Stimulated activated CD4-positive, alpha-beta T cell treated with anti-CD3 and anti-CD28 coated beads, Interleukin-4, amount 100 ng/mL, for 1 hour (primary cell): ENCODE data around the gene TAF1D.
"Not testable (repeated sequence)": the region's sequence is repeated elsewhere in the genome, so short reads cannot be mapped to it uniquely, and the experiment has no call there.

ENCODE experiments used
- DNase-seq: peaks from one replicate; pipeline ENCODE4 v3.0.0-alpha.2; 2020

Gene TAF1D

DNA sequence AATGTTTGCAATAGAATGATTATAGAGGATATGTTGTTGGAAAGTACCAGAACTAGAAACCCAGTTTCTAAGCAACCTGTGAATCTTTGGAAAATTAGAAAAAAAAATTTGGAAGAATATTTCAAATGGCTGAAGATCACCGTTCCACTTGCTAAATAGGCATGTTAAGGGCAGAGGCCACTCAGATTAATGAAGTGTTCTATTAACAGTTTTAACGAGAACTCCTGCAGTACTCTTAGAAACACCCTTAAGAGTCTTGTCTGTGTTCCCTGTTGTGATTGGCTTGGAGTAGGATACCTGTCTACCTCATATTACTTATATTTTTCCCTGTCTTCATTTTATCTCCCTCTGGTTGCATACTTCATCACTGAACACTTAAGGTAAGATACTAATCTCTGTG is 4.8 kb upstream of the TAF1D start:
- no peak for DNase-seq

DNA sequence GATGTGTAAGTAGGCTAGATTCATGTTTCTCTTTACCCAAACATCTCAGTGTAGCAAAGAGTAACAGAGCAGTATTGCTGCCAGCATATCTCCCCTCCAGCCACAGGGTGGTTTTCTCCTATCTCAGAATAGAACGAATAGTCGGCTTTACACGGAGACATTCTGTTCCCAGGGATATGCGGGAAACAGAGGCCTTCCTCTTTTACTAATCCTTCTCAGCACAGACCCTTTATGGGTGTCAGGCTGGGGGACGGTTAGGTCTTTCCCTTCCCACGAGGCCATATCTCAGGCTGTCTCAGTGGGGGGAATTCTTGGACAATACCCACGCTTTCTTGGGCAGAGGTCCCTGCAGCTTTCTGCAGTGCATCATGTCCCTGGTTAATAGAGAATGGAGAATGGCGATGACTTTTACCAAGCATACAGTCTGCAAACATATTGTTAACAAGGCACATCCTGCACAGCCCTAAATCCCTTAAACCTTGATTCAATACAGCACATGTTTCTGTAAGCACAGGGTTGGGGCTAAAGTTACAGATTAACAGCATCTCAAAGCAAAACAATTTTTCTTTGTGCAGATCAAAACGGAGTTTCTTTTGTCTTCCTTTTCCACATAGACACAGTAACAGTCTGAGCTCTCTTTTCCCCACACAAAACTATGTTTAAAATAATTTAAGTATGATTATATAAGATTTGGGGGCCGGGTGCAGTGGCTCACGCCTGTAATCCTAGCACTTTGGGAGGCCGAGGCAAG is 3.9 kb upstream of the TAF1D start:
- not testable (repeated sequence) for DNase-seq

DNA sequence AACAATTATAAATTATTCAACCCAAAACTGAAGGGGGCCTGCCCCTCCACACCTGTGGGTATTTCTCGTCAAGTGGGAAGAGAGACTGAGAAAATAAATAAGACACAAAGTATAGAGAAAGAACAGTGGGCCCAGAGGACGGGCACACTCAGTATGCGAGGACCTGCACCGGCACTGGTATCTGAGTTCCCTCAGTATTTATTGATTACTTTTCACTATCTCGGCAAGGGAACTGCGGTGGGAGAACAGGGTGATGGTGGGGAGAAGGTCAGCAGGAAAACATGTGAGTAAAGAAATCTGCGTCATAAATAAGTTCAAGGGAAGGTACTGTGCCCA is 3.3 kb upstream of the TAF1D start:
- no peak for DNase-seq

DNA sequence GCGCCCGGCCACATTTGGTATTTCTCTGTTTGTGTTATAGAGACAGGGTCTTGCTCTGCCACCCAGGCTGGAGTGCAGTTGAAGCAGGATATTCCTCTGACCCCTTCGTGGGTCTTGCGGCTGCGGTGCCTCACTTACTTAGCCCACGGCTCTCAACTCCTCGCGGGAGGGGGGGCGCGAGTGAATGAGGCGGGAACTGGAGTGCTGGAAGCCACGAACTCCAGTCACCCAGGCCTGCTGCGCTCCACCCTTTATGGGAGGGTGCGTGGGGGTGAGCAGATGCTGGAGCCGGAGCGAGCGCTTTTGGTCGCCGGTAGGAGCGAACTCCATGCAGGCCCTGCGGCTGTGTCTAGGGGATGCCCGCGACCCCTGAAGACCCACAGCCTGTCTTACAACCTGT is 2.0 kb upstream of the TAF1D start:
- no peak for DNase-seq

DNA sequence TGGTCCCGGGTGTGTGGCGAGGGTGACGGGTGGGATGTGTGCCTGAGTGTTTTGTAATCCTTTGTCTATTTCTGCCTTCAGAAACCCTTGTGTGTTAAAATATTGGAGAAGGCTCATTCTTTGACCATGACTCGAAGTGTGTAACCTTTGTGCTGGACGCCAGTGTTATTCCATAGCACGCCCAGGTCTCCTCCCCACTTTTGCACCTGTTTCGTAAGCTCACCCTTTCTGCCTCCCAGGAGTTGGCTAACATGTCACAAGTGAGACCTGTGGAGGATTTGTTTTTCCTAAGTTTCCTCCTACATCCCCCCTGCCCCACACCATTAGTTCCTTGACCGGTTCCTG is 559 bp upstream of the TAF1D start:
- no peak for DNase-seq

DNA sequence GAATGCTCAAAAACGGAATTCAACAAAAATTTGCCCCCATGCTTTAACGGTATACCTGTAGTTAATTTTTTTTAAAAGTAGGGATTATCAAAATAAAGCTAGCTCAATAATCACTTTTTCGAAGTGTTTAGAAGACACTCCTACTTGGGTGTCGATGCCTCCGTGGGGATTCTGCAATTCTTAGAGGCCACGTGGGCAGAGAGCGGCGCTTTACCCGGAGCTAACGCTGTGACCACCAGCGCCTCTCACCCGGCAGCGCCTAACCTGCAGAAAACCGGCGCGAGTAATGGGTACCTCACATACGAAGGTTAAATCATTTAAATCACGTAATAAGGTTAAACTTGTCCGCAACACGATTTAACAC is 583 bp downstream of the TAF1D start:
- peak; percentile 66 for DNase-seq

DNA sequence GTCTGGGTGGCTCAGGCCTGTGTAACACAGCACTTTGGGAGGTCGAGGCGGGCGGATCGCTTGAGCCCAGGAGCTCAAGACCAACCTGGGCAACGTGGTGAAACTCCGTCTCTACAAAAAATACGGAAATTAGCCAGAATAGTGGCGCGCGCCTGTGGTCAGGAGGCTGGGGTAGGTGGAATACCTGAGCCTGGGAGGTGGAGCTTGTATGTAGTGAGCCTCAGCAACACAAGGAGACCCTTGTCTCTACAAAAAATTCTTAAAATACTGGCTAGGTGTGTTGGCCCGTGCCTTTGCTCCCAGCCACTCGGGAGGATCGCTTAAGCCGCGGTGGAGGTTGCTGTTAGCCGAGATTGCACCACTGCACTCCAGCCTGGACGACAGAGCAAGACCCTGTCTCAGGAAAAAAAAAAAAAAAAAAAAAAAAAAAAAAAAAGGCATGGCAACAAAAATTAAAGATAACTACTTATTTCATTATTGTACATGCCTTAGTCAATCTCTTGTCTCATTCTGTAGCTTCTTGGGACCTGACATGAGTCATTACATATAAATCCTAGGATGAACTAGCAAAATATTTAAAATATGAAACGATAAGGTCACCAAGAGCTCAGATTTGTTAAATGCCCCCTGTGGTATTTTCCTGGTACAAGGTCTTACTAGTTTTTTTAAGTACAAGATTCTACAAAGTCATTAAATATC is 1.1 kb downstream of the TAF1D start:
- peak; percentile 48 for DNase-seq

DNA sequence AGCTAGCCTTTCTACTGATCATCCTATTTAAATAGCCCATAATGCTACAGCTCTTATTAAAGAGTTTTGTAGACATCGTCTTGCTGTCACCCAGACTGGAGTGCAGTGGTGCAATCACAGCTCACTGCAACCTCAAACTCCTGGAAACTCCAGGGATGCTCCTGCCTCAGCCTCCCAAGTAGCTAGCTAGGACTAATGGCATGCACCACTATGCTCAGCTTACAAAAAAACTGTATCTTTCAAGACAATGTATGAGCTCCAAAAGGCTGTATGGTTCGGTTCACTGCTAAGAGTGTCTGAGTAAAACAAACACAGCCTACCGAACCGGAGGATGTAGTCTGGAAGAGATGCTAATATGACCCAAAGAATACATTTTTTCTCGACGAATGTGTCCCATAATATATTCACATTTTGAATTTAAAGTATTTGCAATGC is 2.6 kb downstream of the TAF1D start:
- no peak for DNase-seq

DNA sequence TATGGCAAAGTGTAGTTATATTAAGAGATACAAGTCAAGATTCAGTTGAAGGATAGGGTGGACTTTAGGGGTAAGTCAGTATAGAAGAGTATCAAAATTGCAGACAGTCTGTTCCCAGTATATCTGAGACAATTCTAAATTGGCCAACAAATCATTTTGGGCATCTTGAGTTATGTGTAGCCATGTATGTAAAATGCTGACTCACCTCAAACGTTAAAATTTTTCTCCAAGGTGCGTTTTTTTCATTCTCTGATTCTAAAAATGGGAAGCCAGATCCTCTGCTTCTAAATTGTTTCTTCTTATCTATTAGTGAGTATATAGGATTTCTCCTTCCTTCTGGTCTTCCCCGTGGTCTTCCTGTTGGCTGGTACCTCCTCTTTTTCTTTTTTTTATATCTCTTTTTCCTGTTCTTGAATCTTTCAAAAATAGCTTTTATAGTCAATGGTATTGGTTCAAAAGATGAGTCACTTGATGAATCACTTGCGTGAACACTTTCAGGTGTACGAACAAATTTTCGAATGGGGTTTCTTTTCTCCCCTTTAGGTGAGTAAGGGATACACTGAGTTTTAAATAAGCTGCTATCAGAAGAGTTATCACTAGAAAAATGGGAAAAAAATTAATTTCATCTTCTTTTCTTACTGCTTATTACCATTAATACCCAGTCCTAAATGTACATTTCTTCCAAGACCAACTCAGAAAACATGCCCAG is 3.2 kb downstream of the TAF1D start:
- no peak for DNase-seq

DNA sequence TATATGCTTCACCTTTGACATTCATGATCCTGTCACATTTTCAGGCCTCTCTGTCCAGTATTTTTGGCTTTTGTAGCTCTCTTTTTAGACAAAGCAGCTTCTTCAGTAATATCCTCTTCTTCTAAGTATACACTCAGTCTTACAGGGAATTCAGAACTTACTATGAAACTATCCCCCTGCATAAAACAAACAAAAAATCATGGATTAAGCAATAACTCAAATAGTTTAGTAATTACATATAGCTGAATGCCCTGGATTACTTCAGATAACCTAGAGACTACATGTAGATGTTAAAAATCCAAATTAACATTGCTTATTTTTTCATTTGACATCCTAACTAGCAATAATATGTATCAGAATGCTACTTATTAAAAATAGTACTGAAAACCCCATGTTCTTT is 5.2 kb downstream of the TAF1D start:
- no peak for DNase-seq

DNA sequence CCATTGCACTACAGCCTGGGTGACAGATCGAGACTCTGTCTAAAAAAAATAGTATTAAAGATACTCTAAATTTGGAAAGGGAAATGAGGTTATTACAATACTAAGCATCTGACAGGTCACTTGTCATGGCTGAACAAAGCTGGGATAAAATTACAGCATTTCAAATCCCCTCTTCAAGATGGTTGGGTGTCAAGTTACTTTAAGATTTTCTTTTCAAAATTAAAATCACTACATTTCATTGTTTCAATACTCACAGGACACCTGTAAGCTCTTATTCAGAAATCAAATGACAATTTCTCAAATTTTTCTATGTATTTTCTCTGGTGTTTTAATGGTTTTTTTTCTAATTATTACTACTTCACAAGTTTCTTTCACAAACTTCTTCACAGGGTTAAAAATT is 5.7 kb downstream of the TAF1D start:
- DNase-seq: no peak

DNA sequence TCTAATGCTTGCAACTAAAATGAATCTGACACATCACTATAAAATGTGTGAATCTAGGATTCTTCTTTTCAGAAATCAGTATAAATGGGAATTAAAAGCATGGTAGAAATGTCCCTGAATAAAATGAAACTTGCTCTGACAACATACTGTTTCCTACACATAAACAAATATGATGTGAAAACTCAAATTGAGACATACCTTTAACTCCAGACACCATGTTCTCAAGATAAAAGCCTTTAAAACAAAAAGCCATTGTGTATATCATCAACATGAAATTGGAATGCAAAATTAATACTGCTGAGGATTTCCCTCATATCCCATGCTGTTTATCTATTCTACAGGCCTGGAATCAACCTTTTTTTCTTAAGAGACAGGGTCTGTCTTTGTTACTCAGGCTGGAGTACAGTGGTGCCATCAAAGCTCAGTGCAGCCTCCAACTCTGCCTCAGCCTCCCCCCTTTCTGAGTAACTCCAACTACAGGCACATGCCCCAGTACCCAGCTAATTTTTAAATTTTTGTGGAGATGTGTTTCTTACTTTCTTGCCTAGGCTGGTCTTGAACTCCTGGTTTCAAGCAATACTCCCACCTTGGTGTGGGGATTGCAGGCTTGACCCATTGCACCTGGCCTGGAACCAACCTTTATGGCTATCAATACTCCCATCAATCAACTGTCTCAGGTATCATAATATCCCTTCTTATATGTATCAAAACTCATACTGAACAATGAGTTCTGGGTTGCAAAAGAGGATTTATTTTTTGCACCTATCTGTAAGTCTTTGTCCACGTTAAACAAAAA is 6.7 kb downstream of the TAF1D start:
- no peak for DNase-seq

DNA sequence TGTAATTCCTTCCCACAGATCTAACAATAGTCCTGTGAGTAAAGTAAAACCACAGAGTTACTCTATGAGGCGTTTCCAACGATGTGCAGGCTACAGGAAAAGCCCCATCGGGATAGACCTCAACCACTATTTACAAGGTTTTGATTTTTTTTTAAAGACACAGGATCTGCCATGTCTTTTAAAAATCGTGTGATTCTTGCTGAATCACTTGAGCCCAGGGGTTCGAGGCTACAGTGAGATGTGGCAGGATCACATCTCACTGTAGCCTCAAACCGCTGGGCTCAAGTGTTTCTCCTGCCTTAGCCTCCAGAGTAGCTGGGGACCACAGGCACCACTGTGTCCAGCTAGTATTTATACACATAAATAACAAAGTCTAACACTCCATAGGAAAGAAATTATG is 7.8 kb downstream of the TAF1D start:
- no peak for DNase-seq

DNA sequence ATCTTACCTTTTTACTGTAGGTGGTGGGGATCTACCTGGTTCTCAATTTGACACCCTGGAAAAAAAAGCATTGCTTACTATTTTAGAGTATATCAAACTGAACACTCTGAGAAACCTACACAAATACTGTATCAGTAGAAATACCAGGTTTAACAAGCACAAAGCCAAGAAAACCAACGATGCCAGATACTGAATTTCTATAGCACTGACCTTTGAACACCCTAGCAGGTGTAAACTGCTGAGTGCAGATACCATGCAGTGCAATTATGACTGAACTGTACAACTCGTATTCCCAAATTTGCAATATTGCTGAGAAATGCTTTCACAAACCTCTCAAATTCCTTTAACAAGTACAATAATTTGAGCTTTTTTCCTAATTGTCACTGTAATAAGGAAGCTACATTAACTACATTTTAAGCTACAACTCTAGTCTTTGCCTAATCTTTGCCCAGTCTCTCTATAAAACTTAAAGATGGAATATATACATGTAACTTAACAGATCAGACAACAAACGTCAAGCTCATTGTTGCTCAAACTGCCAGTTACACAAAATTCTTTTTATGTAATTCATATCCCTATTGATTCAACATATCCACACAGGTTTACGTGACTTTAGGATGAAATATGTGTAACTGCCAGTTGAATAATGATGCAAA is 8.9 kb downstream of the TAF1D start:
- no peak for DNase-seq

DNA sequence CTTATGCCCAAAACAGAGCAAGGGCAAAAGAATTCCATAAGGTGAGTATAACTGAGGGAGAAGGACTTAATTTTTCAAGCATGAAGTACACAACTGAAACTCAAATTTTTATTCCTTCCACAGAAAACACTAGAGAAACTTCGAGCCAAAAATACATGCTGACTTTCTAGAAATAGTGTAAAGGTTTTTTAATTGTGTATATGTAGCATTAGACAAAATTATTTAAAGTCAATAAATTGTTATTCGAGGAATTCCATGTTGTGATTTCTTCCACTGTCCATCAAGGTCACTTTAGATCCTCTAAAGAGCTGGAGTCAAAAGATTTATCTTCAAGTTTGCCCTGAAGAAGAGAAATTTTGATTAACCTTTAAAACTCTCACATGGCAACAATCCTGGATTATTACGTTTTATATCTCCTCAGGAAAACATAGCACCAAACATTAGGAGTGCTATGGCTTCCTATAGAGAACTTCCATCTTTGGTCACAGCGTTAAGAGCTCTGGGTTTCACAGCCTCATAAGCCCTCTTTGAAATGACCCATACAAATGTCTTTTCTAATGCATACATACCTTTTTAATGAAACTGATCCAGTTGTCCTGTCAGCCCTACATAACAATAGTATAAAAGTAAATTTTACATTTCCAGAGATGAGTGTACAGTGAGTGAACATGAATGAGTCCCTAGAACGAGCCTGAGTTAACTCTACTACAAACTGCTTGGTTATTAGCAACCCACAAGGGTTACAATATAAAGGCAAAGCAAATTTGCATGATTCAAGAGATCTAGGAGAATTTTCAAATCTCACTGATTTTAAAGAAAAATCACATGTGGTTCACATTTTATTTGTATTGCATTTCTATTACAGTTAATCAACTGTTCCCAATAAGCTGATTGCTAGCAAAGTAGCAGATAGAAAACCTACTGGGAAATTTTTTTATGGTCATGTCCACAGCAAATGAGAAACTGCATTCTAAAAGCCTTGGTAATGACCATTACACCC is 10.9 kb downstream of the TAF1D start:
- no peak for DNase-seq

DNA sequence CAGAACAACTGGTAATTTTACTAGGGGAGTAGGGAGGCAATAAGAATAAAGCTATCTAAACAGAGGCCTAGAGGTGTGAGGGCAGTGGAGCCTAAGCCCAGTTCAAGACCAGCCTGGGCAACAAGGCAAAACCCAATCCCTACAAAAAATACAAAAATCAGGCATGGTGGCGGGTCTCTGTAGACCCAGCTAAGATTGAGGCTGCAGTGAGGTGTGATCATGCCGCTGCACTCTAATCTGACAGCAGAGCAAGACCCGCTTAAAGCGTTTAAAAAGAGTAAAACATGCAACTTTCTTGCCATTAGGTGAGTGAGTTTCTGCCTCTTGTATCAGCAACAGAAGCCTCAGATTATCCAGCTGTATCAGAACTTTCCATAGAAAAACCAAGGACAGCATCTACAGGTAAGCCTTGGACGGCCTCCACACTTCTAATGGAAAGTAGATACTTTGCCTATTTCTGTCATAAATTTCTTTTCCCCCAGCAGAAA is 12.1 kb downstream of the TAF1D start:
- DNase-seq: no peak

DNA sequence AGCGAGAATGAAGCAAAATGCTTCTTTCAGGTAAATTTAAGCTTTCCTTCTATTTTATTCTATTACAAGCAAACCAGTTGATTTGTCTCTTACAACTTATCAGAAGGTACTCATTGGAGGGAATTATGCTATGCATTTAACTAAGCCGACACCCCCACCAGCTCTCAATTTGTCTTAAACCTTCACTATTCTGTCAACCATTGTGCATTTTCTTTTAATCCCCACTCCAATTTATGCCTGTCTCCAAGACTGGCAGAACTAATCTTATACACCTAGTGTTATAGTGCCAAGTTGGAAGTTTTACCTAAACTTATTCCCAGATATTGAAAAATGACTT is 12.5 kb downstream of the TAF1D start:
- DNase-seq: no peak

DNA sequence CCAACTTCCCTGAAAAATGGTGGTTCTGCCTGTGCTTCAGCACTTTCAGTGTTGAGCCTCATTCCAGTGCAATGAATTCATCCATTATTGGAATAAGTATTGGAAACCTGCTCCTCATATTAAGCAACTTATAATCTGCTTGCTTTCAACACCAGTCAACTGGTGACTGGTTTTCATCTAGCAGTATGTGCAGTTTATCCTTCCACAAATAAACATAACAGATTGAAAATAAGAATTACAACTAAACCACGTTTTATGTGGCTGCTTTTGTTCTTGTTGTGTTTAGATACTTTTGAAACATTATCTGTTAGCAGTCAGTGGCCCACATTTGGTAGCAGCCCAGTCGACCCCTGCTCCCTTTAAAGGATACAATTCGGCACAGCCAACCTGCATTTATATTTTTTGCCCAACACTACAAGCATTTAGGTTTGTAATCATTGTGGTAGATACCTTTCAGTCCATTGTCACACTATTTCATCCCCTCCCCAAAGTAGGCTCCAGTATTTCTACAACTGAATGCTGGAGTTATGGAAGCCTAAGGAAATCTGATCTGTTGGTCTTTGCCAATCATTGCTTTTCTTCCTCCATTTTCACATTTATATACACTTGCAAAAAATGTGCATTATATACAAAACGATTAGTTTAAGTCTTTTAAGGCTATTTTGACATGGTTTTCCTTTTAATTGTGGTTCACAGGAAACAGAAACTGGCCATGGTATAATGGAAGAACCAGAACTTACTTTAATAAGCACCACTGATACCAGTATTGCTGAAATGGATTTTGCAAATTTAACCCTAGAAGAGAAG is 13.1 kb downstream of the TAF1D start:
- DNase-seq: no peak

DNA sequence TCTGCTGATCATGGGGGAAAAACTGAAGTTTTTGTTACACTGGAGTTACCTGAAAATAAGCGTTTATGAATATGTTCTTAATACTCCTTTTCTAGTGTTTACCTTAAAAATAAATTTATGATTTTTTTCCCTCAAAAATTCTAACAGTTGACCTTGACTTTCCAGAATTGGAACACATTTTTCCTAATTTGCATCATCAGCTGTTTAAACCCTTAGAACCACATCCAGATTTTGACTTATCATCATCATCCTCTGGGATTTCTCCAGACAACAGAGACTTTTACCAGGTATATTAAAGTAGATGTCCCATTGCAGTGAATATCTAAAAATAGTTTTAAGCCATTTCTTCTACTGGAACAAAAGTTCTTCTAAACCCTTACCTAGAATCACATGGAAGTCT is 17.2 kb downstream of the TAF1D start:
- no peak for DNase-seq

DNA sequence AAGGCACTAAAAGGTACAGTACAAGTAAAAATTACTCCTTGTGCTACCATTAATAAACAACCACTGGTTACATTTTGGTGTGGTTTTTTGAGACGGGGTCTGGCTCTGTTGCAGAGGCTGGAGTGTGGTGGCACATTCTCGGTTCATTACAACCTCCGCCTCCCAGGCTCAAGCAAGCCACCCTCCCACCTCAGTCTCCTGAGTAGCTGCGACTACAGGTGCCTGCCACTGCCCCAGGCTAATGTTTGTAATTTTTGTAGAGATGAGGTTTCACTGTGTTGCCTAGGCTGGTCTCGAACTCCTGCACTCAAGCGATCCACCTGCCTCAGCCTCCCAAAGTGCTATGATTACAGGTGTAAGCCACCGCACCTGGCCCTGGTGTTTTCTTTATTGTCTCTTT is 20.8 kb downstream of the TAF1D start:
- no peak for DNase-seq

DNA sequence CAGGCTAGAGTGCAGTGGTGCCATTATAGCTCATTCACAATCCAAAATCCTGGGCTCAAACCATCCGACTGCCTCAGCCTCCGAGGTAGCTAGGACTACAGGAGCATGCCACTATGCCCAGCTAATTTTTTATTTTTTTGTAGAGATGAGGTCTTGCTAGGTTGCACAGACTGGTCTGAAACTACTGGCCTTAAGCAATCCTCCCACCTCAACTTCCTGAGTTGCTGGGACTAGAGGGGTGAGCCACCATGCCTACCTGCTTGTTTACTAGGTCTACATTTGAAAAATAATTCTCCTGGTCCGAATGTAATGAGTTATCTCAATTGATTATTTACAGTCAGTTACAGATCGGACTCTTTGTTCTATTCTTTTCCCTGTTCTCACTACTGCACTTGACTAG is 22.0 kb downstream of the TAF1D start:
- no peak for DNase-seq
